NCI-H446 treated with DMSO at 0.1 percent for 48 hours (cell line): ENCODE results near the gene F13A1.

Experiments
- DNase-seq: peaks from one replicate; lab custom pipeline; 2025; lab: John Stamatoyannopoulos, UW

Gene F13A1

DNA sequence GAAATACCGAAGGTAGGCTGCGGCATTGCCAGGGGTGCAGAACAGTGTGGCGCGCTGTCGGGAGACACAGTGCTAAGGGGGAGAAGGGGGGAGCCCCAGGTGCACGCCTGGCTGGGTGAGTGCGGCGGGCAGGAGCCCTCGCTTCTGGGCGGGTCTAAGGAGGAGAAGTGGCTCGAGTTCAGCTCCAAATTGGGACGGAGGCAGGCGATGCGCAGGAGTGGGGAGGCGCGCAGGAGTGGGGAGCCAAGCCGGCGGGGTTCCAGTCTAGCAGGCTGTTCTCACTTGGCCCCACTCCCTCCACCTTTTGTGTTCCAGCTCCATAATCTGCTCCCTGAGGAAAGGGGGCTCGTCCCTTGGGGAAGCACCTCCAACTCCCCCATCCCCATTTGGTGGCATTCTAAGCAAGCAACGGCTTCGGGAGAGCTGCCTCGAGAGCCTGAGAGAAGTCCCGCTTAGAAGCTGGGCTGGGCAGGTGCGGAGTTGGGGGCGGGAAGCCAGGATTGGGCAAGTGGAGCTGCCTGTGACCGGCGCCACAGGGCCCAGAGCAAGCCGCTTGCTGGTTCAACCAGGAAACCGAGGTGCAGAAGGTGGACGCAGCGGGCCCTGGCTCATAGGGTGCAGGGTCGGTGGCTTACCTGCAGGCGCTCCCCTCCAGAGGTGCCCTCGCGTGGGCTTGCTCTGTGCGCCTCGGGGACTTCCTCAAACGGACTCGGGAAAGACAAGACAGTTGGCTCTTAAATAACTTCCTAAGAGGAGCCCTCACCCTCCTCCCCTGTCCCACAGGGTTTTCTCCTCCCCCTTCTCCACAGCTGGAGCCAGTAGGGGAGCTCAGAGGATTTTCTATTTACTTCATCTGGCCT is at the start of gene F13A1:
Gene F13A1 (minus strand): TSS at position 711 of the 860 bp plus-strand sequence. CDS start 1,998 bp downstream, outside the sequence.
- DNase-seq: no peak

DNA sequence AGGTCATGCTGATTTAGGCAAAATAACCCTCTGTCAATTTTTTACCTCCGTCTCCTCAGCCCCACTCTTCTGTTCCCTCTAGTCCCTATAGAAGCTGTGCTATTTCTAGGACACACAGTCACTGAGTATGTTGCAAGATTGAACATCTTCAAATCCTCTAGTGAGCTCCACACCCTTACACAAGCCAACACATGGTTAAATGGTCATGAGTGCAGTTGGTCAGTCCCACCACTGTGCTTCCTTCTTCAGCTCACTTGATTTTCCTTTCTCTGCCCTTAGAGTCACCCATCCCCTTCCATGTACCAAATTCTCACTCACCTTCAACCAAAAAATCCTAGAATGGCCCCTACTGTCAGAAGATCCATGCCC is 48.2 kb upstream of the F13A1 start:
- DNase-seq: no peak

DNA sequence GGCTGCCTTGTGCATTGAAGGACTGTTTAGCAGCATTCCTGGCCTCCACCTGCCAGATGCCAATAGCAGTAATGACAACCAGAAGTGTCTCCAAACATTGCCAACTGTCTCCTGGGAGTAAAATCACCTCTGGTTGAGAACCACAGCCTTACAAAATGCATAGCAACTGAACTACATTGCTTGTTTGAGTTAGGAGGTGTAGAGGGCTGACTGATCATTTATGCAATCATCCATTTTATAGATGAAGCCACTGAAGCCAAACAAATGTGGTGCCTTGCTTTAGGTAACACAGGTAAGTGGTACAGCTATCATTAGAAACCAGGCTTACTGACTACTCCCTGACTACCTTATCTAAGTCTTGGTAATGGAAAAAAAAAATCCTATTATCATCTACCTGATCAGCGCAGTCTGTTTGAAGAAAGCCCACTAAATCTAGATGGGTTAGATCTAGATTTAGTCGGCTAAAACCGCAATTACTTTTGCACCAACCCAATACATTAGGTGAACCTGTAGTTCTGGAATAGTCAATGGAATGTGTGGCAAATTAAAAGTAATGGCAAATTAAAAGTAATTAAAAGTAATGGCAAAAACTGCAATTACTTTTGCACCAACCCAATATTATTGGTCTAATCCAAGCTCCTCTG is 47.7 kb upstream of the F13A1 start:
- DNase-seq: no peak

- no peak for DNase-seq
These were observed 46.3 kb upstream of the F13A1 start for GRCh38 chr6:6366803-6367202.

- no peak for DNase-seq
These were observed 44.8 kb upstream of the F13A1 start for GRCh38 chr6:6365242-6365641.

- no peak for DNase-seq
These were observed 41.8 kb upstream of the F13A1 start for GRCh38 chr6:6362056-6362840.

DNA sequence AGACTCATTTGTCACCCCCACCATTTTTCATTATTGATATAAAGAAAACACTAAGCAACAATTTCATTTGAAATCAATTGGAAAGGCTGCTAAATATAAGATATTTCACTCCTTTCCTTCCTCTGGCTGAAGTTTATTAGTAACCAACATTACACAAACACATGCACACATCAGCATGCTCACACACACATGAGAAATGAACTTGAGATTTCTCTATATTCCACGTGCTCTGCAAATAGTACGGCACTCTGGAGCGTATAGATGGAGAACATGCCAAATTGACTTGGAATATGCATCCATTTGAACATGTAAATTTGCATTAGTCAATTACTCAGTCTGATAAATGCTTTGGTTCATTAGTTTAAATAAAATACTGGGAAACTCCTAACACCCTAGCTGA is 37.1 kb upstream of the F13A1 start:
- no peak for DNase-seq

- DNase-seq: no peak
These were observed 36.6 kb upstream of the F13A1 start for GRCh38 chr6:6357032-6357431.

- no peak for DNase-seq
These were observed 32.3 kb upstream of the F13A1 start for GRCh38 chr6:6352772-6353171.

DNA sequence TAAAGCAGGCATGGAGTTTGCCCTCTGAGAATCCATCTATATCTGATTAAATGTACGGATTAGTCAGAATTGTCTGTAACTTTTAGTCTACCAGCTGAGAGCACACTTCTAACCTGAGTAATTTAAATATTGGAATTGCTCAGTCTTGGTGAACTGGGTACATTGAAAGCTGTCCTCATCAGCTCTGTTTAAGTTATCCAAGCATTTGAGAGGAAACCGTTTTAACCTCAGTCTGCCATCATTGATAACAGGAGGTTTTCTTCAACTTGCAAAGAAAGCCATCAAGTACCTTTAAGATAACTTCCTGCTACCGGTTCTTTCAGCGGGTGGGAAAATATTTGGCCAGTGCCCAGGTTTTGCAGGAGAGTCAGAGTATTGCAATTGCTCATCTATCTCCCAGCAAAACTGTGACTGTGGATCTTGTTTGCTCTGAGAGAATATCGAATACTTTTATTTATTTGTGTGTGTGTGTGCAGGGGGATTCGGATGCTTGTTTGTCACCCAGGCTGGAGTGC is 31.1 kb upstream of the F13A1 start:
- no peak for DNase-seq

DNA sequence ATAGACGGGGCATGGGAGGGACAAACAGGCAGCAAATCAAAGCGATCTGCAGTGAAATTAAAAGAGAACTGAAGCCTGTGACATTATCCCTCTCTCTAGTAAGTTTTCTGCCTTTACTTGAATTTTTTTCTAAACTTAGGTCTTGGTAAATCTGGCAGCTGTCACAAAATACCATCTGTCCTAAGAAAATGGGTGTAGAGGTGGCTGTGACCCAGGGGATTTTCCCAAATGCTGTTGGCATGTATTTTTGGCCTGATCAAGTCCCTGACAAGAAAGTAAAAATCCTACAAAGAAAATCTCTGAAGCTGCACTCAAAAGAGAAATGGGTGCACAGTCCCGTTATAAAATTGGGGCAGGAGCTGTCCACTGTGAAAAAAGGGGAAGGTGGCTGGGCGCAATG is 30.2 kb upstream of the F13A1 start:
- no peak for DNase-seq

DNA sequence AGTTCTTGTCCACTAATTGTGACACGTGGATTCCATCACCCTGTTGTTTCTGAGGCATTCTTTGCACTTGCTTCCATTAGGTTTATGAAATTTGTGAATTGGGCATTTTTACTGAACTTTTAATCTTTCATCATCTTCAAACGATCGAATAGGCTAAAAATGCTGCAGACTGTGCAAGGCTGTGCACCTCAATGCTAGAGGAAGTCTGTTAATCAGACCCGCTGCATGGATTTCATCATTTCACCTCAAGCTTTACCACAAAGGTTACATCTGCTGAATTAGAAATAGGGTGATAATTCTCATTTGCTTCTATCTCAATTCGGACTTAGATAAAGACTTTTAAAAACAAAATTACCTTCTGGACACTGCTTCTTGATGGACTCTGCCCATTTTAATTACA is 27.8 kb upstream of the F13A1 start:
- no peak for DNase-seq

- no peak for DNase-seq
These were observed 26.1 kb upstream of the F13A1 start for GRCh38 chr6:6346427-6347023.

DNA sequence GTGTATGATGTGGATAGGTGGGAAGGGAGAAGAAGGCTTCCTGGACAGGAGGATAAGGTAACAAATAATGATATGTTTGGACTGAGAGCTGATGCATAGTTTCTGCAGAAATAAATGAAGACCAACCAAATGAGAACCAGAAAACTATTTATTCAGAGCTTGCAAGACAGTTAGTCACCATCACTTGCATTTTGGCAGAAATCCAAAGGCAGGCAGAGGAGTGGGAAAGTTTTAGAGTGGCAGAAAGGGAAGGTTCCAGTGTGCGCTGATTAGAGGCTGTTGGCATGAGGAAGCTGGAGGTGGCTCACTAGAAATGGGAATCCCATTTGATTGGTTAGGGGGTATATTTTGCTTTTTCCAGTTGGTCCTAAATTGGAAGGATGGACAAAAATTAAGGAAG is 13.0 kb upstream of the F13A1 start:
- no peak for DNase-seq

DNA sequence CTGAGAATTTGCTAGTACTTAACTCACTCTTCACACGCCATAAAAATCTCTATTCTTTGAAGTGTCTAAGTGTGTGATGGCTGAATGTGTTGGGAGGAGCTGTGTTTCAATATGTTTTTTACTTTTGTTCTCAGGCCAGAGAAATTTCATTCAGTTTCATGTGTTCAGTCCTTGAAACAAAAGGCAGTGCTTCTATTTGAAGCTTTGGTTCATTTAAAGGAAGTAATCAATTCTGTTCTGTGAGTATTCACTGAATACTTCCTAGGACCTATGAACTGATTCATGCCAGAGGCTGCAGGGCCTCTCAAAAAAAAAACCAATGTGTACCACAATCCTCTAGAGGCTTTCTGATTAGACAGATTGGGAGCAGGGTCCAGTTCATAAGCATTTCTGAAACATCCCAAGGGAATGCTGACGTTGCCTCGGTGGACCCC is 12.4 kb upstream of the F13A1 start:
- no peak for DNase-seq

DNA sequence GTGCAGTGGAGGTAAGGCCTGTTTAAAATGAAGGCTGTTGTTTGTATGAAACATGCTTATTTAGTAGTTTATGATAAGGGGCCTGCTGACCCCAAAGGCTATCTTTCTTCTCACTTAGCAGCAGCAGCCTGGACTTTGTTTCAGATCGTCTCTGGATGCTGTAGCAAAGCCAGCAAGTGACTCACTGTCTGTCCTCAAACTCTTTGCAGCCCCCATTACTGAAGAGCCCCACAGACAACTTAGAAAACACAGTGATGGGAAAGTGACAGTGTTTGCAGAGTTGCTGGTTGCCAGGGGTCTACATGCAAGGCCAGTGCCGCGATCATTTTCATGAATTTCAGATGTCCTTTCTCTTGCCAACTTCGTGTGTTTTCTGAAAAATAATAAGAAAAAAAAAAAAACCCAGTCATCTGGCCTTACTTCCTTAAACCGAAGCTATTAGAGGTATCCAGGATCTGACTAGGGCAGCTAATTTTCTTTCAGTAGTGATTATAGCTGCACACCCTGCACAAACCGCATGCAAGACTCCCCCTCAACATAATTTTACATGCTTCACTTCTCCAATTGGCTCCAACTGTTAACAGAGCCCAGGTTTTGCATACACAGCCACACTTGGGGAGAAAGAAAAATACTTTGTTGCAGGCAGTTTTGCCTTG is 11.6 kb upstream of the F13A1 start:
- DNase-seq: no peak

- DNase-seq: no peak
These were observed 10.9 kb upstream of the F13A1 start for GRCh38 chr6:6331393-6331792.

- DNase-seq: no peak
These were observed 9.9 kb upstream of the F13A1 start for GRCh38 chr6:6330407-6330806.

GRCh38 chr6:6328451-6328850 is 8.0 kb upstream of the F13A1 start:
- DNase-seq: no peak

DNA sequence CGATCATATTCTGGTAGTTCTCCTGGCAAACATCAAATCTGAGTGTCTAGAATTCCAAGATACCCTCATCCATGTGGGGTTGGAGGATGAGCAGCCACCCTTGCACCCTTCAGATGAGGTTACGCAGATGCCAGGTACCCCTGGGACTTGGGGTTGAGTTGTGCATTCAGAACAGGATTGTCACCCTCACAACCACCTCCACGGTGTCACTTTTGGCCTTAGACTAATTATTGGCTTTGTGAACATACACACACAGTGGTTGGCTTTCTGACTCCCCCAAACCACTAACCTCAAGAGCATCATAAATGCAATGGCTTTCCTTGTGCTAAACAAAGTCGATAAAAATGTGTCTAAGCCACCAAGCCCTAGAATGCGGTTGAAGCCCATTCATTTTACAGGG is 2.9 kb upstream of the F13A1 start:
- no peak for DNase-seq

DNA sequence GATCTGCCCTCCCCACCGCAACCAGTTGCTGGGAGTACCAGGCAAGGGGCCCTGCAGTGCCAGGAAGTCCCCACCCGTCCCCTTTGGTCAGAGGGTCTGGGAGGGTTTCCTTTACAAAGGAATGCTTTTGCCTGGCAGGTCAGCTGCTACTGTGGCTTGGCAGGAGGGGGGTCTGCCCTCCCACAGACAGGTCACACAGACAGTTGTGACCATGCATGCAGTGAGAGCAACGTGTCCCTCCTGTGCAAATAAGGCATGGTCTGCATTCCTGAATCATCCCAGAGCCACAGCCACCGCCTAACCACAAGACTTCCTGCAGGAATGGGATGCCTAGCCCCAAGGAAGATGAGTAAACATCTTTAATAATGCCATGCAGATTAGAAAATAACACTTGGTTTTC is 439 bp upstream of the F13A1 start:
- no peak for DNase-seq
